Measurements from ENCODE around the gene BNIP5.

BNIP5 gene

DNA sequence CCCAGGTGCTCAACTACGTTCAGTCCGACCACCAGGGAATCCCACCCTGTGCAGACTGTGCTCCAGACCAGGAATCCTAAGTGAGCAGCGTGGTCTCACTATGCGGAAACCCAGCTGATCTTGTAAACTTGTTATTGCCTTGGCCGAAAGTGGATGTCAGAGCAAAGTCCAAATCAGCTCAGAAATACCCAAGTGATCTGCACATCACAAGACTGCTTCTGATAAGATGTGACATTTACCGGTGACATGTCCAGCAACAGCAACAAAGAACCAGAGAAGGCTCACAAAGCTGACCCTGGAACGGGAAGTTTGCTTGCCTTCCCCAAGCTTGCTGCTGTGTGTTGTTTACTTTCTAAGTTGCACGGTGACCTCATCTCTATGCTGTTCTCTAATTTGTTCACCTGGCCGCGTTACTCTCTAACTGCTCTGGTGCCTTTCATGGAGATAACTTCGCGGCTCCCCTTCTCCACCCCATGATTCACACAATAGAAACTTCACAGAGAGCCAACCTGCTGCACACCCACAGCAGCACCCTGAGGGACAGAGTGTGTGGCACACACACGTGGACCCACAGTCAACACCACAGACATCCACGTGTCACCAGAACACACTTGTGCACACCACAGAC lies 1.7 kb downstream of the BNIP5 start:
- no peak overlapping the region for H3K27ac ChIP-seq (ENCODE audit: extremely low read depth, low read depth, low read length)
- no peak overlapping the region for H3K4me3 ChIP-seq (ENCODE audit: low read depth, low read length)
- H3K9me3 ChIP-seq (ENCODE audit: control insufficient read depth, insufficient read depth, low read depth, low read length) = no peaks in the 10 kb centered on the region
- TF ChIP-seq, protein P1, sequence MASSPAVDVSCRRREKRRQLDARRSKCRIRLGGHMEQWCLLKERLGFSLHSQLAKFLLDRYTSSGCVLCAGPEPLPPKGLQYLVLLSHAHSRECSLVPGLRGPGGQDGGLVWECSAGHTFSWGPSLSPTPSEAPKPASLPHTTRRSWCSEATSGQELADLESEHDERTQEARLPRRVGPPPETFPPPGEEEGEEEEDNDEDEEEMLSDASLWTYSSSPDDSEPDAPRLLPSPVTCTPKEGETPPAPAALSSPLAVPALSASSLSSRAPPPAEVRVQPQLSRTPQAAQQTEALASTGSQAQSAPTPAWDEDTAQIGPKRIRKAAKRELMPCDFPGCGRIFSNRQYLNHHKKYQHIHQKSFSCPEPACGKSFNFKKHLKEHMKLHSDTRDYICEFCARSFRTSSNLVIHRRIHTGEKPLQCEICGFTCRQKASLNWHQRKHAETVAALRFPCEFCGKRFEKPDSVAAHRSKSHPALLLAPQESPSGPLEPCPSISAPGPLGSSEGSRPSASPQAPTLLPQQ (tag by site-specific recombination; IDR thresholded peaks at IDR 0.05) = 0 out of 2 replicates have a peak, but pooled peaks have one; percentile 28
- TF ChIP-seq ZNF600 (tag by site-specific recombination; IDR thresholded peaks at IDR 0.05) = peak; percentile 91
- peak; percentile 68 for TF ChIP-seq ZNF629 (tag by site-specific recombination; IDR thresholded peaks at IDR 0.05)
- TF ChIP-seq, protein P2, sequence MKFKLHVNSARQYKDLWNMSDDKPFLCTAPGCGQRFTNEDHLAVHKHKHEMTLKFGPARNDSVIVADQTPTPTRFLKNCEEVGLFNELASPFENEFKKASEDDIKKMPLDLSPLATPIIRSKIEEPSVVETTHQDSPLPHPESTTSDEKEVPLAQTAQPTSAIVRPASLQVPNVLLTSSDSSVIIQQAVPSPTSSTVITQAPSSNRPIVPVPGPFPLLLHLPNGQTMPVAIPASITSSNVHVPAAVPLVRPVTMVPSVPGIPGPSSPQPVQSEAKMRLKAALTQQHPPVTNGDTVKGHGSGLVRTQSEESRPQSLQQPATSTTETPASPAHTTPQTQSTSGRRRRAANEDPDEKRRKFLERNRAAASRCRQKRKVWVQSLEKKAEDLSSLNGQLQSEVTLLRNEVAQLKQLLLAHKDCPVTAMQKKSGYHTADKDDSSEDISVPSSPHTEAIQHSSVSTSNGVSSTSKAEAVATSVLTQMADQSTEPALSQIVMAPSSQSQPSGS (tag by site-specific recombination; IDR thresholded peaks at IDR 0.05; ENCODE audit: low read depth) = peak; percentile 76; the same call in 1 of the 2 replicates
- no peak for TF ChIP-seq YY2 (tag by site-specific recombination; IDR thresholded peaks at IDR 0.05)
- peak; percentile 44; the same call in 1 of the 2 replicates for TF ChIP-seq ZBTB17 (tag by site-specific recombination; IDR thresholded peaks at IDR 0.05)
- no peak for TF ChIP-seq MZF1 (tag by site-specific recombination; IDR thresholded peaks at IDR 0.05; ENCODE audit: borderline replicate concordance)
- TF ChIP-seq, protein P3, sequence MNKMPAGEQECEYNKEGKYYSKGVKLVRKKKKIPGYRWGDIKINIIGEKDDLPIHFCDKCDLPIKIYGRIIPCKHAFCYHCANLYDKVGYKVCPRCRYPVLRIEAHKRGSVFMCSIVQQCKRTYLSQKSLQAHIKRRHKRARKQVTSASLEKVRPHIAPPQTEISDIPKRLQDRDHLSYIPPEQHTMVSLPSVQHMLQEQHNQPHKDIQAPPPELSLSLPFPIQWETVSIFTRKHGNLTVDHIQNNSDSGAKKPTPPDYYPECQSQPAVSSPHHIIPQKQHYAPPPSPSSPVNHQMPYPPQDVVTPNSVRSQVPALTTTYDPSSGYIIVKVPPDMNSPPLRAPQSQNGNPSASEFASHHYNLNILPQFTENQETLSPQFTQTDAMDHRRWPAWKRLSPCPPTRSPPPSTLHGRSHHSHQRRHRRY (tag by site-specific recombination; IDR thresholded peaks at IDR 0.05) = no peak
- 0 out of 2 replicates have a peak, but pooled peaks have one; percentile 31 for TF ChIP-seq SP7 (tag by site-specific recombination; IDR thresholded peaks at IDR 0.05)
- TF ChIP-seq YY1 (tag by site-specific recombination; IDR thresholded peaks at IDR 0.05) = no peak
- 0 out of 2 replicates have a peak, but pooled peaks have one; percentile 46 for TF ChIP-seq ZNF677 (tag by site-specific recombination; IDR thresholded peaks at IDR 0.05)
- TF ChIP-seq SCRT2 (tag by site-specific recombination; IDR thresholded peaks at IDR 0.05) = peak; percentile 54; the same call in 1 of the 2 replicates
- peak; percentile 37; the same call in 1 of the 2 replicates for TF ChIP-seq ZBTB21 (tag by site-specific recombination; IDR thresholded peaks at IDR 0.05)
- 0 out of 2 replicates have a peak, but pooled peaks have one; percentile 33 for TF ChIP-seq ZNF366 (tag by site-specific recombination; conservative IDR thresholded peaks at IDR 0.05)
- 0 out of 2 replicates have a peak, but pooled peaks have one; percentile 71 for TF ChIP-seq TRIM28 (IDR thresholded peaks at IDR 0.05; ENCODE audit: borderline replicate concordance, low read length)
- TF ChIP-seq PRDM1 (tag by site-specific recombination; IDR thresholded peaks at IDR 0.05) = peak; percentile 82
- peak; percentile 61 for TF ChIP-seq FEZF1 (tag by site-specific recombination; IDR thresholded peaks at IDR 0.05)
- peaks cover 3% of the 10 kb centered on the region for H3K4me1 ChIP-seq (ENCODE audit: control insufficient read depth, insufficient read depth, low read length)
- ChIA-PET POLR2A (no interaction called here), CTCF (interaction anchor here (1.2 to 3.8 kb wide), 3 partner anchors 18 to 33 kb away, joined by 3 to 17 read pairs (median 15); no protein-coding TSS in a partner anchor)
- H3K36me3 ChIP-seq (ENCODE audit: control insufficient read depth in 2 of 2, insufficient read depth in 1 of 2, low read length in 2 of 2) = no peaks in the 10 kb centered on the region

DNA sequence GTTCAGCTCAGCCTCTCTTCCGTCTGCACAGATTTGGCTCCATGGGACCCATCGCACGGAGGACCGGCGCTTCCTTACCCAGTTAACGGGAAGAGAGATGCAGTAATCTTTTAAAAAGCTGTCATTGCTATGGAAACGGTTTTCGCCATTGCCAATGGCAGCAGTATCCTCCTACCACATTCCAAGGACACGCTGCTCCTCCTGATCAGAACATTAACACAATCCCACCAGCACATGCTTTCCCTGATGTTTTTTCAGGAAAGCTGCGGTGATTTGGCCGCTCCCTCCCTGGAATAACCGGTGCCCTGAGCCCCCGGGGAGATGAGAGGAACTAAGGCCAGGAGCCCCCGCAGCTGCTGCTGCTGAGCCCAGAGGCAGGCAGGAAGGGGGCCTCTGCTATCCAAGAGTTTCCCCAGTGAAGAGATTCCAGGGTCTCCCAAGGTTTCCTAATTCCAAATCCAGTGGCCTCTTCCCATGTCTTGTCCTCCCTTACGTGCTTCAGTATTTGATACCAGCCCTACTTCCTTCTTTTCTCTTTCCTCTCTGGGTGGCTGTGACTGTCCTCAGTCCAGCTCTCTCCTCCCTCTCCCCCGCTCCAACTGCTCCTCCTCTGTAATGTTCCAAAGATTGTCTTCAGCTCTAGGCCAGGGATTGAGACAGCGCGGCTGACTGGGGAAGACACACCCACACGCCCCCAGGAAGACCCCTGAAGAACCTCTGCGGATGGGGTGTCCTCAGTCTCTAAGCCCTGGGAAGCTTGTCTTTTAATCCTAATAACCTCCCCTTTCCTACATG lies 2.6 kb downstream of the BNIP5 start:
- ChIA-PET CTCF (interaction anchor here (1.1 to 3.8 kb wide), 4 partner anchors 19 to 32 kb away, joined by 3 to 17 read pairs (median 9); no protein-coding TSS in a partner anchor), POLR2A (no interaction called here)
- Histone ChIP-seq H3K4me3 (ENCODE audit: low read depth, low read length) (no peak overlapping the region), H3K36me3 (ENCODE audit: control insufficient read depth in 2 of 2, insufficient read depth in 1 of 2, low read length in 2 of 2) (no peaks in the 10 kb centered on the region), H3K9me3 (ENCODE audit: control insufficient read depth, insufficient read depth, low read depth, low read length) (no peaks in the 10 kb centered on the region), H3K27ac (ENCODE audit: extremely low read depth, low read depth, low read length) (no peak overlapping the region), H3K4me1 (ENCODE audit: control insufficient read depth, insufficient read depth, low read length) (peaks cover 3% of the 10 kb centered on the region)
- TF ChIP-seq FEZF1 (tag by site-specific recombination; IDR thresholded peaks at IDR 0.05) = no peak
